Astrocyte (in vitro differentiated cells and primary cell): ENCODE results near the gene HMGN3. TPM values are rescaled to one million over a fixed set of nuclear protein-coding genes. Genes with fewer than 3 reads are reported as not detected.

Experiments
- DNase-seq: peaks from one replicate; pipeline ENCODE4 v3.0.0-alpha.2; 2010; ENCODE audit warnings: low read depth
- FAIRE-seq: peaks from 2 replicates; lab custom pipeline; 2011; peaks lifted over from hg19 to GRCh38; lab: Jason Lieb, UNC
- H2AFZ ChIP-seq: 2 replicates; pipeline ENCODE4 v1.6.0; 2012; ENCODE audit warnings: low read depth, low read length, inconsistent platforms
- H3K27ac ChIP-seq: 2 replicates; pipeline ENCODE4 v1.5.1; 2011; ENCODE audit warnings: low read depth, low read length, inconsistent platforms
- H3K27me3 ChIP-seq: 2 replicates; pipeline ENCODE4 v1.6.0; 2011; ENCODE audit warnings: low read length, inconsistent platforms; ENCODE audit not compliant: insufficient read depth
- H3K36me3 ChIP-seq: 2 replicates; pipeline ENCODE4 v1.5.1; 2011; ENCODE audit warnings: low read length, inconsistent platforms; ENCODE audit not compliant: insufficient read depth
- H3K4me1 ChIP-seq: 2 replicates; pipeline ENCODE4 v1.5.1; 2011; ENCODE audit warnings: low read length, inconsistent platforms; ENCODE audit not compliant: insufficient read depth
- H3K4me2 ChIP-seq: 2 replicates; pipeline ENCODE4 v1.6.0; 2012; ENCODE audit warnings: low read length, inconsistent platforms
- H3K4me3 ChIP-seq: 2 replicates; pipeline ENCODE4 v1.5.1; 2011; ENCODE audit warnings: low read depth, mild to moderate bottlenecking, low read length, inconsistent platforms; ENCODE audit not compliant: insufficient read depth
- H3K79me2 ChIP-seq: 2 replicates; pipeline ENCODE4 v1.6.0; 2012; ENCODE audit warnings: mild to moderate bottlenecking, low read length, inconsistent platforms; ENCODE audit not compliant: insufficient read depth
- H3K9ac ChIP-seq: 2 replicates; pipeline ENCODE4 v1.6.0; 2012; ENCODE audit warnings: mild to moderate bottlenecking, low read length, inconsistent platforms
- H3K9me3 ChIP-seq: 2 replicates; pipeline ENCODE4 v1.5.1; 2012; ENCODE audit warnings: low read depth, mild to moderate bottlenecking, low read length, inconsistent platforms; ENCODE audit not compliant: insufficient read depth
- H4K20me1 ChIP-seq: 2 replicates; pipeline ENCODE4 v1.6.0; 2012; ENCODE audit warnings: low read length, inconsistent platforms; ENCODE audit not compliant: insufficient read depth
- H3K27ac Mint-ChIP-seq: one replicate; pipeline ENCODE4 v1.8.0; 2021; ENCODE audit warnings: mild to moderate bottlenecking, mixed read lengths; ENCODE audit not compliant: unreplicated experiment
- H3K27me3 Mint-ChIP-seq: one replicate; pipeline ENCODE4 v1.8.0; 2021; ENCODE audit warnings: low read depth, mixed read lengths; ENCODE audit not compliant: unreplicated experiment
- H3K36me3 Mint-ChIP-seq: one replicate; pipeline ENCODE4 v1.8.0; 2021; ENCODE audit warnings: low read depth, mixed read lengths; ENCODE audit not compliant: unreplicated experiment
- H3K4me1 Mint-ChIP-seq: one replicate; pipeline ENCODE4 v1.8.0; 2021; ENCODE audit warnings: low read depth, mixed read lengths; ENCODE audit not compliant: unreplicated experiment
- H3K4me3 Mint-ChIP-seq: one replicate; pipeline ENCODE4 v1.8.0; 2021; ENCODE audit warnings: mild to moderate bottlenecking, moderate library complexity, mixed read lengths; ENCODE audit not compliant: unreplicated experiment
- H3K9me3 Mint-ChIP-seq: one replicate; pipeline ENCODE4 v1.8.0; 2021; ENCODE audit warnings: mild to moderate bottlenecking, mixed read lengths; ENCODE audit not compliant: unreplicated experiment
- EZH2 ChIP-seq: IDR thresholded peaks from 2 replicates; pipeline ENCODE4 v1.6.1; 2012; ENCODE audit warnings: mild to moderate bottlenecking, low read length, inconsistent platforms; ENCODE audit not compliant: insufficient read depth
- total RNA-seq: library from RNA; stranded (reverse); gene quantifications from 2 replicates; pipeline ENCODE4 v1.2.1, GENCODE V29; 2021
- TF ChIP-seq, protein P1 (sequence below): IDR thresholded peaks from 2 replicates; pipeline ENCODE4 v1.5.1; 2011; ENCODE audit warnings: low read depth, mild to moderate bottlenecking, inconsistent platforms, low read length, moderate library complexity; ENCODE audit not compliant: insufficient read depth

HMGN3 gene
- total RNA-seq, 1 donor from 2014 or later = 71.5 TPM

DNA sequence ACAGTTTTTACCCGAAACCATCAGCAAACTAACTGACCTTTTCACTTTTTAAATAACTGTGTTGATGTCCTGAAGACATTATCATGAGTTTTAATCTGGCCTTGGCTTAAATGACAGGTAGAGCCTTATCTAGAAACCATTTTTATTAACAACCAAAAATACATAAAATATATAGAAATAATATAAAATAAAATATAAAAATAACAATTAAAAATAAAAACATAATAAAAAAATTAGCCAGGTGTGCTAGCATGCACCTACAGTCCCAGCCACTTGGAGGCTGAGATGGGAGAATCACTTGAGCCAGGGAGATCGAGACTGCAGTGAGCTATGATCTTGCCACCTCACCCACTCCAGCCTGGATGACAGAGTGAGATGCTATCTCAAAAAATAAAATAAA is 21.6 kb downstream of the HMGN3 start:
- Histone ChIP-seq H4K20me1 (no peaks in the 10 kb centered on the region), H3K4me3 (no peak overlapping the region), H3K27ac (no peak overlapping the region), H3K36me3 (no peaks in the 10 kb centered on the region), H3K9ac (no peak overlapping the region), H3K4me1 (no peaks in the 10 kb centered on the region), H3K4me2 (no peak overlapping the region), H3K9me3 (no peaks in the 10 kb centered on the region), H3K27me3 (no peaks in the 10 kb centered on the region), H2AFZ (no peak overlapping the region), H3K79me2 (peaks cover 14% of the 10 kb centered on the region)
- DNase-seq (no peak), FAIRE-seq (no peak)
- H3K36me3 Mint-ChIP-seq = peaks cover 3% of the 10 kb centered on the region
- no peak overlapping the region for H3K4me3 Mint-ChIP-seq
- peaks cover 18% of the 10 kb centered on the region for H3K4me1 Mint-ChIP-seq
- no peaks in the 10 kb centered on the region for H3K27me3 Mint-ChIP-seq
- no peaks in the 10 kb centered on the region for H3K9me3 Mint-ChIP-seq
- H3K27ac Mint-ChIP-seq = no peak overlapping the region
- TF ChIP-seq, protein P1, sequence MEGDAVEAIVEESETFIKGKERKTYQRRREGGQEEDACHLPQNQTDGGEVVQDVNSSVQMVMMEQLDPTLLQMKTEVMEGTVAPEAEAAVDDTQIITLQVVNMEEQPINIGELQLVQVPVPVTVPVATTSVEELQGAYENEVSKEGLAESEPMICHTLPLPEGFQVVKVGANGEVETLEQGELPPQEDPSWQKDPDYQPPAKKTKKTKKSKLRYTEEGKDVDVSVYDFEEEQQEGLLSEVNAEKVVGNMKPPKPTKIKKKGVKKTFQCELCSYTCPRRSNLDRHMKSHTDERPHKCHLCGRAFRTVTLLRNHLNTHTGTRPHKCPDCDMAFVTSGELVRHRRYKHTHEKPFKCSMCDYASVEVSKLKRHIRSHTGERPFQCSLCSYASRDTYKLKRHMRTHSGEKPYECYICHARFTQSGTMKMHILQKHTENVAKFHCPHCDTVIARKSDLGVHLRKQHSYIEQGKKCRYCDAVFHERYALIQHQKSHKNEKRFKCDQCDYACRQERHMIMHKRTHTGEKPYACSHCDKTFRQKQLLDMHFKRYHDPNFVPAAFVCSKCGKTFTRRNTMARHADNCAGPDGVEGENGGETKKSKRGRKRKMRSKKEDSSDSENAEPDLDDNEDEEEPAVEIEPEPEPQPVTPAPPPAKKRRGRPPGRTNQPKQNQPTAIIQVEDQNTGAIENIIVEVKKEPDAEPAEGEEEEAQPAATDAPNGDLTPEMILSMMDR = no peak
- no peak for TF ChIP-seq EZH2

DNA sequence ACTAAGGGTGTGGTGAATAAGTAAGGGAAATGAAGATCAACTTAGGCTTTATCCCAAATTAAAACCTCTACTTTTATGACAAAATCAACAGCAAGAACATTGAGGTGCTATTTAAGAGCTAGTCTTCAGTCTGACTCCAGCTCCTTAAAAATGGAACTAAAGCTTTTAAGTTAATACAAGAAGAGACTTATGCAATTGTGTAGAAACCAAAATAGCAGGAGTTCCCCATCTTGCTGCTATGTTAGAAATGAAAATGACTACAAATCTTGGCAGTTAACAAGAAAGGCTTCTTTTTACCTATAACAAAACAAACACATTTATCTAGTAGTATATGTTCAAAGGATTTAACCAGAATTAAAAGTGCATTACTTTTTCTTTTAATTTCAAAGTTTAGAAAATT is 25.7 kb downstream of the HMGN3 start:
- Mint-ChIP-seq H3K9me3 (peaks cover 2% of the 10 kb centered on the region), H3K27me3 (no peaks in the 10 kb centered on the region), H3K4me3 (no peak overlapping the region), H3K4me1 (peaks cover 10% of the 10 kb centered on the region), H3K27ac (no peak overlapping the region), H3K36me3 (peaks cover 21% of the 10 kb centered on the region)
- H3K27me3 ChIP-seq = no peaks in the 10 kb centered on the region
- DNase-seq = no peak
- H2AFZ ChIP-seq = no peak overlapping the region
- H4K20me1 ChIP-seq = no peaks in the 10 kb centered on the region
- TF ChIP-seq EZH2 = no peak
- TF ChIP-seq, protein P1 = no peak
- peaks cover 2% of the 10 kb centered on the region for H3K36me3 ChIP-seq
- H3K4me2 ChIP-seq = no peak overlapping the region
- H3K4me3 ChIP-seq = no peak overlapping the region
- no peak overlapping the region for H3K27ac ChIP-seq
- no peaks in the 10 kb centered on the region for H3K9me3 ChIP-seq
- no peaks in the 10 kb centered on the region for H3K4me1 ChIP-seq
- no peak for FAIRE-seq
- H3K79me2 ChIP-seq = no peaks in the 10 kb centered on the region
- H3K9ac ChIP-seq = no peak overlapping the region

DNA sequence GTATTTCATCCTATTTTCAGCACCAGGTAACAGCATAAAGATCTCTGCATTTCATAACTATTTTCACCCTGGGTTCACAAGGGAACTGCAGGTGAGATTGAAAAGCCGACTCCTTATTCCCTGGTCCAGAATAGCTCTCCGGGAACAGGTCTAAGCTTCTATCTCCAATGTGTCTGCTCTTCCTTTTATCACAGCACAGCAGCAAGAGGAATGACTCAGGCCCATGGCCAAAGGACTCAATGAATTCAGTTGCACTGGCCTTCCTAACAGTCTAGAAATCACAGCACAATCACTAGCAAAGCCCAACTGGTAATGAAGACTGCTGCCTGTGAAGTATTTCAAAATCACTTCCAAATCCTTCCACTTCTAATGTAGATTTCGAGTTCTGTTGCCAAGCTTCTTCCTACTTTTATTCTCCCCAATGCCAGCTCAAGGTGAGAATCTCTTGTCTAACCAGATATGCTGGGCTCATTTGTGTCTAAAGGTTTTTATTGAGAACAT is 30.7 kb downstream of the HMGN3 start:
- H3K36me3 ChIP-seq = peaks cover 5% of the 10 kb centered on the region
- FAIRE-seq = no peak
- H3K36me3 Mint-ChIP-seq = peaks cover 25% of the 10 kb centered on the region

More for the DNA sequence above, 30.7 kb downstream of the HMGN3 start:
- H3K9me3 ChIP-seq = no peaks in the 10 kb centered on the region
- H3K27ac ChIP-seq = no peak overlapping the region
- H3K9me3 Mint-ChIP-seq = peaks cover 2% of the 10 kb centered on the region
- no peak overlapping the region for H2AFZ ChIP-seq
- no peaks in the 10 kb centered on the region for H4K20me1 ChIP-seq
- no peaks in the 10 kb centered on the region for H3K27me3 ChIP-seq
- H3K79me2 ChIP-seq = no peaks in the 10 kb centered on the region
- H3K27me3 Mint-ChIP-seq = no peaks in the 10 kb centered on the region
- no peak overlapping the region for H3K27ac Mint-ChIP-seq
- no peak overlapping the region for H3K4me3 ChIP-seq
- TF ChIP-seq, protein P1 = no peak
- TF ChIP-seq EZH2 = no peak
- DNase-seq = no peak
- H3K4me3 Mint-ChIP-seq = no peak overlapping the region
- no peak overlapping the region for H3K4me2 ChIP-seq
- H3K4me1 ChIP-seq = no peaks in the 10 kb centered on the region
- no peak overlapping the region for H3K9ac ChIP-seq
- no peaks in the 10 kb centered on the region for H3K4me1 Mint-ChIP-seq
